GM06990 (cell line): ENCODE measurements around the gene USP17L30.
"Not testable (repeated sequence)": the region's sequence is repeated elsewhere in the genome, so short reads cannot be mapped to it uniquely, and the experiment has no call there.

ENCODE experiments used
- DNase-seq: peaks from one replicate; pipeline ENCODE4 v3.0.0-alpha.2; 2011; ENCODE audit not compliant: insufficient read length; ENCODE audit errors: extremely low read depth
- H3K27me3 ChIP-seq: replicated peaks from 2 replicates; pipeline ENCODE4 v1.6.0; 2011; ENCODE audit warnings: low read length; ENCODE audit not compliant: control insufficient read depth, insufficient read depth
- H3K36me3 ChIP-seq: 2 replicates; pipeline ENCODE4 v1.5.1; 2011; ENCODE audit warnings: low read length; ENCODE audit not compliant: control insufficient read depth, insufficient read depth
- H3K4me3 ChIP-seq: replicated peaks from 2 replicates; pipeline ENCODE4 v1.5.1; 2011; ENCODE audit warnings: low read depth, mild to moderate bottlenecking, control low read depth, low read length

USP17L30 gene

DNA sequence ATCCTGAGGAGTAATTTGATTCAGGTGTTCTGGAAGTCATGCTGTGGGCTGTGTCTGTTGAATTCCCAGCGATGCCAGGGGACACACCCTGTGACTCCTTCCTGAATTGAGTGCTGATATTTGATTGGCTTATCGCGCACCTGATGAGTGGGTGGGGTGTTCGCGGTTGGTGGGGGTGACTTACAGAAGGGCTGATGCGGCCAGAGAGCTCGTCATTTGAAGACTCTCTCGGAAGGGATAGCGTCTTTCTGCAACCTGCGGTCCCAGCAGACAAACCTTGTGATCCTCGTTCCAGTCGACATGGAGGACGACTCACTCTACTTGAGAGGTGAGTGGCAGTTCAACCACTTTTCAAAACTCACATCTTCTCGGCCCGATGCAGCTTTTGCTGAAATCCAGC, at the start of gene USP17L30:
TSS of gene USP17L30 (plus strand) at position 301 of the 400 bp plus-strand sequence. CDS start at position 301, 0 bp downstream.
- not testable (repeated sequence) for H3K36me3 ChIP-seq, H3K4me3 ChIP-seq, H3K27me3 ChIP-seq, DNase-seq

GRCh38 chr4:9324191-9324590, 38.7 kb upstream of the USP17L30 start:
- not testable (repeated sequence) for H3K27me3 ChIP-seq, H3K4me3 ChIP-seq, DNase-seq, H3K36me3 ChIP-seq

GRCh38 chr4:9324865-9325264, 38.1 kb upstream of the USP17L30 start, which contains the start of gene USP17L24:
TSS of gene USP17L24 (plus strand) at chr4:9325165. CDS start at chr4:9325165, 0 bp downstream.
- not testable (repeated sequence) for H3K36me3 ChIP-seq, H3K4me3 ChIP-seq, DNase-seq, H3K27me3 ChIP-seq

- H3K27me3 ChIP-seq, H3K4me3 ChIP-seq, H3K36me3 ChIP-seq, DNase-seq: not testable (repeated sequence)
These were observed 33.3 kb upstream of the USP17L30 start, which contains the start of gene USP17L25 for GRCh38 chr4:9329611-9330010. TSS of gene USP17L25 (plus strand) at chr4:9329911. CDS start at chr4:9329911, 0 bp downstream.

GRCh38 chr4:9334358-9334757, 28.6 kb upstream of the USP17L30 start, which contains the start of gene USP17L26:
TSS of gene USP17L26 (plus strand) at chr4:9334658. CDS start at chr4:9334658, 0 bp downstream.
- not testable (repeated sequence) for H3K4me3 ChIP-seq, H3K36me3 ChIP-seq, DNase-seq, H3K27me3 ChIP-seq

DNA sequence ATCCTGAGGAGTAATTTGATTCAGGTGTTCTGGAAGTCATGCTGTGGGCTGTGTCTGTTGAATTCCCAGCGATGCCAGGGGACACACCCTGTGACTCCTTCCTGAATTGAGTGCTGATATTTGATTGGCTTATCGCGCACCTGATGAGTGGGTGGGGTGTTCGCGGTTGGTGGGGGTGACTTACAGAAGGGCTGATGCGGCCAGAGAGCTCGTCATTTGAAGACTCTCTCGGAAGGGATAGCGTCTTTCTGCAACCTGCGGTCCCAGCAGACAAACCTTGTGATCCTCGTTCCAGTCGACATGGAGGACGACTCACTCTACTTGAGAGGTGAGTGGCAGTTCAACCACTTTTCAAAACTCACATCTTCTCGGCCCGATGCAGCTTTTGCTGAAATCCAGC, 23.8 kb upstream of the USP17L30 start, which contains the start of gene USP17L5:
TSS of gene USP17L5 (plus strand) at position 301 of the 400 bp plus-strand sequence. CDS start at position 301, 0 bp downstream.
- H3K27me3 ChIP-seq, DNase-seq, H3K4me3 ChIP-seq, H3K36me3 ChIP-seq: not testable (repeated sequence)

GRCh38 chr4:9343848-9344247, 19.1 kb upstream of the USP17L30 start, which contains the start of gene USP17L27:
TSS of gene USP17L27 (plus strand) at chr4:9344148. CDS start at chr4:9344148, 0 bp downstream.
- not testable (repeated sequence) for DNase-seq, H3K36me3 ChIP-seq, H3K4me3 ChIP-seq, H3K27me3 ChIP-seq

DNA sequence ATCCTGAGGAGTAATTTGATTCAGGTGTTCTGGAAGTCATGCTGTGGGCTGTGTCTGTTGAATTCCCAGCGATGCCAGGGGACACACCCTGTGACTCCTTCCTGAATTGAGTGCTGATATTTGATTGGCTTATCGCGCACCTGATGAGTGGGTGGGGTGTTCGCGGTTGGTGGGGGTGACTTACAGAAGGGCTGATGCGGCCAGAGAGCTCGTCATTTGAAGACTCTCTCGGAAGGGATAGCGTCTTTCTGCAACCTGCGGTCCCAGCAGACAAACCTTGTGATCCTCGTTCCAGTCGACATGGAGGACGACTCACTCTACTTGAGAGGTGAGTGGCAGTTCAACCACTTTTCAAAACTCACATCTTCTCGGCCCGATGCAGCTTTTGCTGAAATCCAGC, 14.3 kb upstream of the USP17L30 start, which contains the start of gene USP17L28:
TSS of gene USP17L28 (plus strand) at position 301 of the 400 bp plus-strand sequence. CDS start at position 301, 0 bp downstream.
- H3K4me3 ChIP-seq, H3K27me3 ChIP-seq, H3K36me3 ChIP-seq, DNase-seq: not testable (repeated sequence)

DNA sequence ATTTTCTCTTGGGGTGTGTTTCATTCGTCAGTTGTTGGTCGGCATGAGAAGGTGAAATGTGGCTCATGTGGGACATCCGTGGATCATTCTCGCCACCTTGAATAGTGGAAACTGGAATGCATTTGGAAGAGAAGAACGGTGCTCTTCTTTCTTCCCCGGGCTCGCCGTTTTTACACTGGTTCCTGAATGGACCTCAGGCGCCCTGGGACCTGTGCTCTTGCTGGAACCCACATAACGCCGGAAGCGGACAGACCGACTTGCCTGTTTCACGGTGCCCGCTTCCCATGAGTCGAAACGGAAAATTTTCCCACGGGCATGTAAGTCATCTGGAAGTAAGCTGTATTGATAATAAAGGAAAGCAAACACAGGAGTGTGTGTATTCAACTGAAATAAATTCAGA, 12.1 kb upstream of the USP17L30 start:
- not testable (repeated sequence) for H3K4me3 ChIP-seq, H3K27me3 ChIP-seq, H3K36me3 ChIP-seq, DNase-seq

- not testable (repeated sequence) for H3K27me3 ChIP-seq, H3K36me3 ChIP-seq, DNase-seq, H3K4me3 ChIP-seq
These were observed 9.6 kb upstream of the USP17L30 start, which contains the start of gene USP17L29 for GRCh38 chr4:9353338-9353737. TSS of gene USP17L29 (plus strand) at chr4:9353638. CDS start at chr4:9353638, 0 bp downstream.

DNA sequence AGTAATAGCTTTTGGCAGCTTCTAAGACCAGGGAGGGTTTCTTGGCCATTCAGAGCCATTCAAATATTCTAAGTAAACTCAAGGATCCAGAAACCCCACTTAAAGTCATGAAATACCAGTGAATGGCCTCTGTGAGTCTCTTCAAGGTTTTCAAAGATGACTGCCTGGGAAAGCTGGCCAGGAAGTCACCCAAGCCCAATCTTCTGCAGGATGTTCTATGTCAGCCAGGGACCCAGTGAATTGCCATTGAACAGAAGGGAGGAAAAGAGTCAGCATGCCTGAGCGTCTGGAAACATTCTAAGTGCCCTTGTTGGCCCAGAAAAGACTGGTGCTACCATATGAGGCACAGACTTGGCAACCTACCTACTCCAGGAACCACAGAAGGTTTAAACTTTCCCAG, 17.0 kb downstream of the USP17L30 start:
- H3K27me3 ChIP-seq, H3K36me3 ChIP-seq, DNase-seq, H3K4me3 ChIP-seq: not testable (repeated sequence)
